ENCODE results near the gene MELTF.

MELTF gene

DNA sequence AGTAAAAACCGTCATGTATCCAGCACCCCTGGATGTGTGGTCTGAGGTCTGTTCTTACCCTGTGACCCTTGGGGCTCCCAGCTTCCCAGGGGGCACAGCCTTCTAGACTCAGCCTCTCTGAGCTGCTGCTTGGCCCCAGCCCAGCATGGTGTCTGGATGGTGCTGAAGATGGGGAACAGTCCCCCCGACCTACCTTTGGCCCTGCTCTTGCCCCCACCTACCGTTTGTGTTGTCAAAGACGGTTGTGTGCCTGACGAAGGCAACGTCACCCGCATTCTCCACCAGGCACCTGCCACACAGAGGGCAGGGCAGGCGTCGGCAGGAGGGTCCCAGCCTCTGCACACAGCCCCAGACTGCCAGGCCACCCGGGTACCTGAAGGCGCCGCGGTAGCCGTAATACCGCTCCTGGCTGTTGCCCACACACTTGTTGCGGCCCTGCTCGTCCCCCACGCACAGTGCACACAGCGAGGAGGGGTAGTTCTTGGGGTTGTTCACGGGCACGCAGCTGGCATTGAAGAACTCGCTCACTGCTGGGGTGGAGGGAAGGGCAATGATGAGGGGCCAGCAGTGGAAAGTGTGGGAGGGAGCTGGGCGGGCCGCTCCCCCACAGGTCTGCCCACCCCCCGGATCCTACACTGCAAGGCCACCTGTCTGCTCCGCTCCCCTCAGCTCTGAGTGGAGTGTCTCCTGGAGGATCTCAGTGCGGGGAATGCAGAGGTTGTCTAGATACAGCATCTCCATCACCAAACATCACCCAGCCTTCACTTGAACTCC lies 21.0 kb downstream of the MELTF start:
- DNase-seq = no peak

DNA sequence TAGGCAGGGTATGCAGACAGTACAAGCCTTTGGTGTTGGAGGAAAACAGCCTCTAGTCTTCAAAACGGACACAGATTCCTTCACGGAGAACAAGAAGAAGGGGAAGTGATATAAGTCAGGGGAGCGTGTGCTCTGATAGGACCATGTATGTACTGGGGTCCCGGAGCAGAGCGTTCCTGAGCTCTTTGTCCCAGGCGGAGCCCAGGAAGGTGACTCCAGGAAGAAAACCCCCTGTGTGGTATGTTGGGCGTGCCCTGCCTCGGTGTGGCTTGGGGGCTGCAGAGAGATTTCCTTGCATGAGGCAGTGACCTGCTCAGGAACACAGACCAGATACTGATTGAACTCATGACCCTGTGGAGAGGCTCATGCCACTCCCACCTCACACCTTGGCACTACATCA lies 21.7 kb downstream of the MELTF start:
- DNase-seq = no peak

DNA sequence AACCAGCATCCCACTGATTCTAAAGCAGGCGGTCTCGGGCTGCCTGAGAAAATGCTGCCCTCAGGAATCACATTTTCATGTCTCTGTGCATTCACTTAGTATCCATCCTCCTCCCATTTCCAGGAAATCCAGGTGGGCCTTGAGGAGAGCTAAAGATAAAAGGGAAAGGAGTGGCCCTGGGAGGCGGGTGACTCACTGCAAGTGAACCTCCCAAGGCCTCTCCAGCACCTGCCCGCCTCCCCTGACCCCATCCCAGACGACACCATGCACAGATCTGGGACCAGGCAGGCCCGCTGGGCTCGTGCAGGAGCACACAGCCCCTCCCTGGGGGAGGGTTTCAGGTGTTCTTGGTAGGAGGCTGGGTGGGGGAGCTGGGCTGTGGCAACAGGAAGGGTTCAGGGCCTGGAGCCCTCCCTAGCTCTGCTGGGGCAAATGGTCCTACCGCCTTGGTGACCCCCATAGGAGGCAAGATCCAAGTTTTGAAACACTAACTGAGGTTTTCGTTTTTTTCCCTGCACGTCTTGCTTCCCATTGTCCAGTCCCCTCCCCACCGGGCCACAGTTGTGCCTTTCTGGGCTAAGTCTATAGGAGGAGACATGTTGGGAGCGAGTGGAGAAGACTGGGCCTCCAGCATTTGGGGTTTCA lies 22.2 kb downstream of the MELTF start:
- no peak for DNase-seq

DNA sequence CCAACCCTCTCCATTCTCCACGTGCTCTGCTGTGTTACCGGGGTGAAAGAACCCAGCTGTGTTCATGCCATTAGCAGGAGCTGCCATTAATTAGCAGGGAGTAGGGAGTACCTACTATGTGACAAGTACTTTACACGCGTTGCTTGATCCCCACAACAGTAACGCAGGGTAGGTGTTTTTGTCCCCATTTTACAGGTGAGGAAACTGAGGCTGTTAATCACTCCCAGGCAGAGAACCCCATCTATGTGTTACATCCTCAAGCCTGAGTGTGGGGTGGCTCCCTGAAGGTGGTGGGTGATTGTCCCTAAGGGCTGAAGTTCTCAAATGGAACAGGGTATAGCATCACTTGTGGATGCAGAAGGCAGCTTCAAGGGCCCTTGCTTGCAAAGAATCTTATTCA lies 22.8 kb downstream of the MELTF start:
- no peak for DNase-seq

DNA sequence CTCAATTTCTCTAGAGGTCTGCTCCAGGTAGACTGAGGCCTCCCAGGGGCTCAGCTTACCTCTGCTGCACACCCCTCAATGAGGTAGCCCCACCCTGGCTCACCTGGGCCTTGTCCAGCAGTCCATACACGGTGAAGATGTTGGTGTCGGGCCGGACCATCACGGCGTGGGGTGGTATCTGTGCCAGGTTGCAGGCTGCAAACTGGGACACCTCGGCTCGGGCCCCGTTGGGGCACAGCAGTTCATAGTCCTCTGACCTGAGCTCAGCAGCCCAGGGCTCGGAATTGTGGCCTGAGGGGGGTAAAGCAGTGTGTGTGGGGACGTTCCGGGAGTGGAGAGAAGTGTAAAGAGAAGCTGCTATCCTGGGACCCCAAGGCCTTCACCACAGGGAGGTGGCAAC lies 23.2 kb downstream of the MELTF start:
- no peak for DNase-seq

DNA sequence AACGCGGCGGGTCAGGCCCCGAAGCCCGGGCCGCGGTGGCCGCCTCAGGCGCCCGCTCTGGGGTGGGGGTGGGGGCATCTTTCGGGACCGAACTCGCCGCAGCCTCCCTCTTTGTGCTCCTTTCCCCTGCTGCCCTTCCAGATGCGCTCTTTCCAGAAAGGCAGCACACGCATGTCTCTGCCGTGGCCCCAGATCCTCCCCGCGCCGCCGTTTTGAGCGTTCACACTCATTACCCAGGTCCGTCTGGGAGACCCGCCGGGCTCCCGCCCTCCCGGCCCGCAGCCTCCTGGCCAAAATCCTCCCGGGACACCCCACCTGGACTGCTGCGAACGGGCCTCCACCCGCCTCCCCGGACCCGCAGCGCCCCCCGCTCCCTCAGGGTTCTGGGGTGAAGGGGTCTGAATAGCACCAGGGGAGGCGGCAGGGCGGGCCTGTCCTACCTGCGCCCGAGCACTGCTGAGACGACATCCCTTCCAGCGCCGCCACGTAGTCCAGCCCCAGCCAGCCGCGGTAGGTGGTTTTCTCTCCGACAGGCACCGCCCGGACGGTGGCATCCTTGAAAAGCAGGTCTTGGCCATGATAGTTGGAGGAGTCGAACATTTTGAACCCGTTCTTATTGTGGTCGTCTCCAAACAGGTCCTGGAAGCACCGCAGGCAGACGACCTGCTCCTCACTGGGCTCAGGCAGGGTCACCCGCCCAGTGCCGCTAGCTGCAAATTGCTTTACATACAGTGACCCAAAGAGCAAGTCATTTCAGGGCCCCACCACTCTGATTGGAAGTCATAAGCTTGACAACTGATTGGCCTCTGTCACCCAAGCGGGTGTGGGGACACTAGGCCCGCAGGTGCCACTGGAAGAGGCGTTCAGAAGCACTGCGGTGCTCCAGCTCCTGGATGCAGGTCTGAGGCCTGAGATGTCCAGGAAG lies 25.9 kb downstream of the MELTF start:
- peak in 1 of 2 experiments; percentile 13 for DNase-seq

DNA sequence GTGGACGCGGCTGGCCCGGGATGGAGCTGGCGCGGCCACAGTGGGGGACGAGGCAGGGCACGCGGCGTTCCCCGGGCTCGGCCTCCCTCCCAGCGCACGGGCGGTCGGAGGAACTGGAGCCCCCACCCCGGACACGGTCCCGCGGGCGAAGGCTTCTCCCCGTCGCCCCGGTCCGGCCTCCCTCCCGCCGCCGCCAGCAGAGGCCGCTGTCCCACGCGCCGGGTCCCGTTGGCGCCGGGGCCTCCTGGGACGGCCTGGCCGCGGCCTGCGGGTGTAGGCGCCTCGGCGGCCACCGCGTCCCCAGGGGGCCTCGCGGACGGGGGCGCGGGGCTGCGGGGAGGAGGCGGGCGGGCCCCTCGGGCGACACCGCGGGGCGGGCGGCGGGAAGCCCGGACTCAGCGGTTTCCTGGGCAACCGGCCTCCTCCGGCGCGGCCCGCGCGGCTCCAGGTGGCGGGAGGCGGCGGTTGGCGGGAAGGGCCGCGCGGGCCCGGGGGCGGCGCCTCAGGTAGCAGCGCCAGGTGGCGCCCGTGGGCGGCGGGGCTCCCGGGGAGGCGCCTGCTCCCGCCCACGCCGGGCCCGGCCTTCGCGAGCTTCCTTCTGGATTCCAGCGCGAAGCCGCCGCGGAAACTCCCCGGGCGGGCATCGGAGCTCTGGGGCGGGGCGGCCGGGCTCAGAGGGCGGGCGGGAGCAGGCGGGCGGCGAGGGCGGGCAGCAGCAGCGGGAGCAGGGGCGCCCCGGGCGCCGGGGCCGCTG lies 26.7 kb downstream of the MELTF start:
- DNase-seq = no peak

DNA sequence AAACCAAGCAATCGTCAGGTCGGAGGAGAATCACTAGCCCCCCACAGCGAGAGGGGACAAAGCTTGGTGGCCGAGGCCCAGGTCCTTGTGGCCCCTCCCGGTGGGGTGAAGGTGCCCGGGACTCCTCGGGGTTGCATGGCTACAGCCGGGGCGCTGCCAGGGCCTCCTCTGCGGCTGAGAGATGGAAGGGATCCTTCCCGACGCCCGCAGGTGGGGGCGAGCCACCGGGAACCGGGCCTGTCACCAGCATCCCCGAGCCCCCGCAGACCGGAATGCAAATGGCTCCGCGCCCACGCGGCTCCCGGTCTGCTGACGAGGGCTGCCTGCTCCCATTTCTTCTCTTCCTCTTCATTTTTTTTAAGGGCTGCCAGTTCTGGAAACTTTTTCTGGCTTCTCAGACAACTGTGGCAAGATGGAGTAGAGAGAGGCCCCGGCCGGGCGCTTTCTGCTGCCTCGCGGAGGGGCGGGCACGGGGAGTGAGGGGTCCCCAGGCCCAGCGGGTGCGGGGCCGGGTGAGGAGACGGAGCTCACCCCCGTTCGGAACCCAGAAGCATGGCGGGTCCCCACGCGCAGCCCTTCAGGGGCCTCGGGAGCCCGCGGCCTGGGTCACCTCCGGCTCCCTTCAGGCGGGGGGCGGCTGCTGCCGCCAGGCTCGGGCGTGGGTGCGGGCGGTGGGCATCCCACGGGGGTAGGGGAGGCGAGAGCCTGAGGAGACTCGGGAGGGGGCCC lies 27.5 kb downstream of the MELTF start:
- DNase-seq = peak in 1 of 2 experiments; percentile 59

DNA sequence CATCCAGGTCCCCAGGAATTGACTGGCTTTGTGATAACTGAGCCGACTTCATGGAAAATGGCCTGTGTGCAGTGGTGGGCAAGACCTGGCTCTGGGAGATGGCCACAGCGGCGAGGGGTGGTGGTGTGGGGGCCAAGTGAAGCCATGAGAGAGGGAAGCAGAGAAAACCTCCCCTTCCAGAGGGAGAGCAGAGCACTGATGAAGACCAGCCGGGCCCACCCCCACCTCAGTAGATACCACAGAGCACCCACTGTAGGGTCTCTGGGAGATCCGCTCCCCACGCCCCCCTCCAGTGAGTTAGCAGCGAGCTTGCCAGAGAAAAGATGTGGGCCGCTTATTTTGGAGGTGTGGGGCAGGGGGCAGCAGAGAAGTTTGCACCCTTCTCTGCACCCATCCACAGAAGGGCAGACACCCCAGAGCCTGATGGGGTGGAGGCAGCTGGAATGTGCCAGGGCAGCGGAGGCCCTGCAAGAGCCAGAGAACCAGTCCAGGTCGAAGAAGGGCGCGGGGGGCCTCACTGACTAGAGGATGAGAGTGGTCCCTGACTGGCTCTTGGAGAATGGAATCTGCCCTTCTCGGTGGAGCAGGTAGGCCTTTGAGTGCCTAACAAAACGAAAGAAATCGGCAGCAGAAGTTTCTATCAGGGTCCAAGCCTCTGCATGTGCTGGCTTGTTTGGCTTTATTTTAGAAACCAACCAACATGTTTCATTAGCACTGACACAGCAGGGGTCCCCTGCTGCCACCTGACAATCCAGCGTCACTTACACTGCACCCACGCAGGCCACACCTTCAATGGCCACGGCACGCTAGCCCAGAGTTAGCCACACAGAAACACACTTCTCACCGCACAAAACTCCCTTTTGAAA lies 28.3 kb downstream of the MELTF start:
- peak in 1 of 2 experiments; percentile 59 for DNase-seq

DNA sequence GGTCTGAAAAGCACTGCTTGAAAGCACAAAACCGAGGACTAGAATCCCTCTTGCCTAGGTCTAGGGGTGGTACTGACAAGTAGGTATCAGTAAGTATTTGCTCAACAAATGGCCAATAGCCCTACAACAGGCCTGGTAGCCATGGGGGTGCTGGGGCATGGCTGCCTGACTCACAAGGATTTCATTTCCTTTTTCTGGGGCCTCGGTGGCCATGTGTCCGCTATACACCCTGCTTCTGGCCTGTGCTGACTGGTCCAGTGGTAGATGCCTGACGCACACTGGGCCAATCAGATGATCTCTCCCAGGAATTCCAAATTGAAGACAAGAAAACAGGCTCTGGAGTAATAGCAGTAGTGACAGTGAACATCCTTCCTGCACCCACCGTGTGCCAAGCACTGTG lies 29.4 kb downstream of the MELTF start:
- DNase-seq = no peak

DNA sequence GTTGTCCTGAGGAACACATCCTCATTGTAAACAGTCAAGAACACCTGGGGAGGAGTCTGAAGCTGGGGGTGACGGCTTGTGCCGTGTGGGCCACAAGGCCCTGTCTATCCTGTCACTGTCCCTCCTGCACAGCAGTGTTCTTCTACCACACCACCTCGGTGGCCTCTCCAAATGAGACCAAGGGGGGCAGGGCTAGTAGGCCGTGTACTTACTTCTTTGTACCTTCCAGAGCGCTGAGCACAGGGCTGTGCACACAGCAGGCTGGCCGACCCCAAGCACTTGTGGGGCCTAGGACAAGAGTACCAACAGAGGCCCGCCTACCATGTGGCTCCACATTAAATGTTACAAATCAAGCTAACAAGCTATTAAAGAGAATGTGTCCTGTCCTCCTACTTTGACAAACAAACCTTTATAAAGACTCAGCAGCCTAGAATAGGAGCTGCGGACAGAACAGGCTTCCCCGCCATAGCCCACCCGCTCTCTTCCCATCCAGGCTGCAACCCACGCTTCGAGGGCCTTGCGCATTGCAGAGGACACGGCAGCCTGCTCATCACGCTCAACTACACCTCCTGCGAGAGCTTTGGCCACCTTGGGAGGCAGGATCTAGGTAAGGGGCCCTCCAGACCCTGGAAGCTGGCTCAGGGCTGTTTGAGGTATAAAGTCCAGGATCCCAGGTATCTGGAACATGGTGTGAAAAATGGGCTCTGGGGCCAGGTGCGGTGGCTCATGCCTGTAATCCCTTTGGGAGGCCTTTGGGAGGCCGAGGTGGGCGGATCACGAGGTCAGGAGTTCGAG lies 30.5 kb downstream of the MELTF start:
- no peak for DNase-seq

DNA sequence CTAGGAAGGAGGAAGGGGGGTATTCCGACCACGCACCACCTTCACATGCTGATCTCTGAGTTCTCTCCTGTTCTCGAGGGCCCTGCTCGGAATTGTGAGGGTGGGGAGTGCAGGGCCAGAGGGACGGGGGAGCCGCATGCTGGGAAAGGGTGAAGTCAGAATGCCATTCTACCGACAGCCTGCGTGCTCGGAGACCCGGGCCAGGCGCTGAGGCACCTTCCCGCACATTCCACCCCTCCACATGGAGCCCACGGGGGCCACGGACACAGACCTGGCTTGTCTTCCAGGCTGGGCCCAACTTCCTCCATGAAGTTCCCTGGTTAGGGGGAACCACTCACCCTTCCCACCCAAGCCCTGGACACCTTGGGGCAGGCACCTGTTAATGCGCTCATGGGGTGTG lies 32.3 kb downstream of the MELTF start:
- no peak for DNase-seq

DNA sequence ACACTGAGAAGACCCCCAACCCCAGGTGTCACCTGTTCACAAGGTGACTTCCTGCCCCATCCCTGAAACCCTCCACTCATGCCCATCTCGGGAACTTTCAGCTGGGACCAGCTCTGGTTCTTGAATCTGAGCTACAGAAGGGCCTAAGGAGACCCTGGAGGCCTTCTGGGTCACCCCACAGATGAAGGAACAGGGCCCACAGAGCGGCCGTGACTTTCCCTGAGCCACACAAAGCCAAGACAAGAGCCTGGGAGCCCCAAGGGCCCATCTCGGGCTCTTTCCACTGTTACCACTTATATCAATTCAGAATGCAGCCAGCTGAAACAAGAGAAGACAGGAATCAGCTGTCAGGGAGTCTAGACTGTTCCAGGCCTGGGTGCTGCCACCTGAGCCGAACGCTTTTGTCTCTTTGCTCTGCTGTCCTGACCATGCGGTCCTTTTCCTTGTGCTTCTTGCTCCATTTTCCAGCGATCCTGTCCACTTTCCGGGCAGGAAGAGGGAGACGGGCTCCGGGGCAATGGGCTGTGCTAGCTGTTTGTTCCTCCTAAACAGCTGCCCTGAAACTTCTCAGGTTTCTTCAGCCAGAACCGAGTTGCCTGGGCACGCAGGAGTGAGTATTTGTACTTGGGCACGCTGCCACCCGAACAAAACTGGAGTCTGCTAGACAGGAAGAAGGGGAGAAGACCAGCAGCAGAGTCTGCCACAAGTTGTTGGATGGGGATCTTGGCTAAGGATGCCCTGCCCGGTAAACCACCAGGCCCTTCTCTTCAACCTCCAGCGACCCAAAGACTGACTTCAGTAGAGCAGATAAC lies 33.0 kb downstream of the MELTF start:
- no peak for DNase-seq

DNA sequence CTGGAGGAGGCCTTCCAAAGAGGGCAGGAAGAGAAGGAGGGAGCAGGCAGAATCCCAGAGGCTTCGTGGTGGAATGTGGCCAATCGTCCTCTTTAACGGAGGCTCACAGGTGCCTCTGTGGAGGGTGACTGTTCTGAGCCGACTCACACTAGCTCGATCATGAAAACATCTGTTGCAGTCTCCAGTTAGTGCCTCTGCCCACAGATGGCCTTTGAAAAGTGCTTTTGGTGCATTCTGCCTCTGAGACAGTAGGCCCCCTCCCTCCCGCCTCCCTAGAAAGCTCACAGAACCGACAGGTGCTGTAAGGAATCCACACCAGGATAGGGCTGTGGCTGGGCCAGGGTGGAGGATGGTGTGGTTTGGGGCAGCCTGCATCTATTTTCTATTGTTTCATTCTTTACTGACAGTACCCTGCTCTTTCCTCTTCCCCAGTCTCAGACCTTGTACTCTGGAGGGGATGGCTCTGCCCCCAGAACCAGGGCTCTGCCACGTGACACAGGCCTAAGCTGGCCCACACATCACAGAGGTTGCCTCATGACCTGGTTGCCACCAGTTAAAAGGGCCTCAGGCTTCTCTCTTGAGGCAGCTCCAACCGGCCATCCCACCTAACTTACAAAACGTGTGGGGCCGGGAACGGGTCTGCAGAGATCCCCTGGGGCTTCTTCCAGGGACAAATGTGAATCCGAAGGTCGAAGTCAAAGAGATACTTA lies 33.8 kb downstream of the MELTF start:
- no peak for DNase-seq

DNA sequence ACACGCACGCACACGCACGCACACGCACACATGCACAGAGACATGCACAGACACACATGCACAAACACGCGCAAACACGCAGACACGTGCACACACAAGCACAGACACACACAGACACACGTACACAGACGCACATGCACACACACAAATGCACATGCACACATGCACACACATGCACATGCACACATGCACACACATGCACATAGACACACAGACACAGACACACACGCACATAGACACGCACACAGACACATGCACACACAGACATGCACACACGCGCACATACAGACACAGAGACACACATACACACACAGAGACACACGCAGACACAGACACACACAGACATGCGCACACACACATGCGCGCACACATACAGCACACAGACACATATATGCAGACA lies 34.6 kb downstream of the MELTF start:
- DNase-seq = no peak

DNA sequence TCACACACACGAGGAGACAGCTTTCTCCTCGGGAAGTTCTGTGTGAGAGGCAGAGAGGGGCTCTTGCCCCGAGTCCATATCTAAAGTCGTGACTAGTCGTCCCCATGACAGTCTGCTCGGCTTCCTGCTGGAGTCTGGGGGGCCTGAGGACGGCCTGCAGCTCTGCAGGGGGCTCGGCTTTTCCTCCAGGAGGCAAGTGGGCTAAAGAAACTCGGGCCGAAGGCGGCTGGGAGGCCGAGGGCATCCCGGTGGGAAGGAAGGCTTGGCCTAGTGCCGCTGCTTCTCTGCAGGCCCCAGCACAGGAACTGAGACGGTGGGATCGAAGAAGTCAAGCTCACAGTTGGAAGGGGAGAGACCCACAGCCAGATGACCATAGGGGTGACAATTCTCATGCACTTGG lies 35.6 kb downstream of the MELTF start:
- DNase-seq = no peak

DNA sequence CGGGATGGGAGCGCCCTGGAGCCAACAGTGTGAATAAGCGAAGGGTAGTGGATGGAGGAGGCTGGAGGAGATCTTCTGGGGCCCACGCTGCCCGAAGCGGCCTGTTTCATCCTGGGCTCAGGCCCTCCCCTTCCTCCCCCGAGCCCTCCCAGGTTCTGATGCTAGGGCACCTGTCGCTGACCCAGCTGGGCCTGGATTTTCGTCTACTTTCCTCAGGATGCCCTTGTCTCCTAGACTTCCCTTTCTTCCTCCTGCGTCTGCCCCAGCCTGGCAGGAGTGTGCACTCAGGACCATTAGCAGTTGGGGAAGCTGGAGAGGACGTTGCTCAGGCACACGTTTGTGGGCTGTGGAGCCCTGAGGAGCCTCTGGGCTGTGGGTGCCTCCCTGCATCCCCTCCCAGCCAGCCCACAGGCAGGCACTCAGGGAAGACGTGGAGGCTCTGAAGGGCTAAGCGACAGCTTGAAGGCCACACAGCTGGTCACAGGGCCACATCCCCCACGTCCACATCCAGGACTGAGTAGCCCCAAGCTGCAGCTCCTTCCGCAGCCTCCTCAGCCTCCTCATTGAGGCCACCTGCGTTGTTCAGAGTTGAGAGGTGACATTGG lies 37.1 kb downstream of the MELTF start:
- no peak for DNase-seq
